Ovary (tissue), 9 donors: ENCODE results near the gene TAF13. TPM values are rescaled to one million over a fixed set of nuclear protein-coding genes. Genes with fewer than 3 reads are reported as not detected.
A peak's percentile ranks its signal among the peaks of the same experiment; 100 is the strongest.

Source experiments
- DNase-seq, 5 donors: peaks; one replicate each; pipeline ENCODE4 v3.0.0-alpha.2; 2019 to 2020
- H3K27ac ChIP-seq, 2 donors: fragments of 200-600 bp; one replicate each; pipeline versions ENCODE4 v1.5.1 to v1.8.0; 2019 to 2022
- H3K27me3 ChIP-seq: fragments of 200-600 bp; one replicate; pipeline ENCODE4 v1.8.0; 2022
- H3K36me3 ChIP-seq: fragments of 200-600 bp; sonication (generic); one replicate; pipeline ENCODE4 v1.5.1; 2019
- H3K4me1 ChIP-seq: one replicate; pipeline ENCODE4 v1.8.1; 2013; ENCODE audit warnings: mild to moderate bottlenecking, moderate library complexity; ENCODE audit not compliant: insufficient read depth
- H3K4me3 ChIP-seq: fragments of 200-600 bp; sonication (generic); one replicate; pipeline ENCODE4 v1.5.1; 2017
- H3K9me3 ChIP-seq, 2 donors: fragments of 200-600 bp in 1 of 2; sonication (generic) in 1 of 2; one replicate each; pipeline versions ENCODE4 v1.5.1 to v1.8.1; 2013 to 2019; ENCODE audit warnings: mild to moderate bottlenecking in 1 of 2, moderate library complexity in 1 of 2
- CTCF ChIP-seq, 3 donors: fragments of 450-650 bp in 2 of 3; fragments of 200-600 bp in 1 of 3; IDR thresholded peaks; one replicate each; pipeline versions ENCODE4 v1.5.1 to v1.8.0; 2016 to 2022; ENCODE audit warnings: antibody characterized with exemption in 3 of 3, mild to moderate bottlenecking in 1 of 3
- EP300 ChIP-seq: sonication (generic); formaldehyde crosslinking; IDR thresholded peaks from one replicate; pipeline ENCODE4 v1.6.1; 2017; ENCODE audit warnings: antibody characterized with exemption
- POLR2A ChIP-seq: fragments of 450-650 bp; IDR thresholded peaks from one replicate; pipeline ENCODE4 v1.6.1; 2017; ENCODE audit warnings: antibody characterized with exemption, mild to moderate bottlenecking, moderate library complexity
- WGBS, 3 donors: extraction: QIAGEN DNeasy Blood & Tissue Kit in 1 of 3; methylation state at CpG; one replicate each; pipeline versions ENCODE4 v1.1.5 to v1.1.7; 2013 to 2017; 5-methylcytosine and 5-hydroxymethylcytosine counted together
- intact Hi-C, 4 donors: fragments of 100-400 bp; cut with DNase I; formaldehyde crosslinking; loops; one replicate each; pipeline versions ENCODE4 v1.11.0 to v1.15.1; 2022 to 2023
- polyA plus RNA-seq, 2 donors: library from polyadenylated mRNA; stranded (reverse); fragments of 200-250 nt in 1 of 2; fragments of 350-450 nt in 1 of 2; fragmentation: Illumina TruSeq in 1 of 2; extraction: RNeasy Lipid Tissue Mini Kit (QIAGEN cat#74804) in 1 of 2; gene quantifications; one replicate each; pipeline ENCODE4 v1.2.3, GENCODE V29; 2013 to 2014
- total RNA-seq, 7 donors: library from RNA; depleted of rRNA in 2 of 7; stranded (reverse); fragments of >200 nt in 2 of 7; fragmentation: NEBNext Ultra II Directional in 3 of 7; extraction: Animal tissue kit (Norgen Biotek cat#: 25700) in 3 of 7; gene quantifications; one replicate each; pipeline versions ENCODE4 v1.1.0 to v1.2.4, GENCODE V29; 2016 to 2023
- donor health status: DM: no; HTN: no; CAD: no; lungs with moderate emphysema.
- donor health status: DM: no; HTN: no; CAD: no.
- donor health status: Bipolar disorder and iron deficiency.
- donor health status: DM: yes; HTN: yes; CAD: no.
- donor health status: DM: no; HTN: no; CAD: no.
- donor health status: DM: yes; HTN: yes; CAD: no.

The TAF13 gene
- total and polyA plus RNA-seq, 9 donors: 6.6 to 29.2 (median 19.5) TPM

GRCh38 chr1:109083923-109084322, 8.1 kb upstream of the TAF13 start:
- Histone ChIP-seq H3K4me1 (peaks cover 1% of the 10 kb centered on the region), H3K4me3 (no peak overlapping the region), H3K9me3 (no peaks in the 10 kb centered on the region), H3K27ac (no peak overlapping the region), H3K36me3 (no peaks in the 10 kb centered on the region), H3K27me3 (no peaks in the 10 kb centered on the region)
- WGBS, 3 donors: 51 to 61% (median 60%) methylated on average over 1 of the region's 1 CpG
- TF ChIP-seq CTCF (IDR thresholded peaks at IDR 0.05): no peak
- TF ChIP-seq EP300: no peak
- TF ChIP-seq POLR2A: no peak
- intact Hi-C loops: no loop called here
- DNase-seq: no peak

GRCh38 chr1:109083501-109083900, 7.7 kb upstream of the TAF13 start:
- H3K36me3 ChIP-seq: no peaks in the 10 kb centered on the region
- no peak overlapping the region for H3K4me3 ChIP-seq
- DNase-seq: peak in 3 of 5 donors; percentile 24 to 57 (median 37)
- no peaks in the 10 kb centered on the region for H3K27me3 ChIP-seq
- H3K27ac ChIP-seq: no peak overlapping the region
- TF ChIP-seq CTCF (IDR thresholded peaks at IDR 0.05) (no peak), POLR2A (no peak), EP300 (no peak)
- peaks cover 1% of the 10 kb centered on the region for H3K4me1 ChIP-seq
- intact Hi-C loops: no loop called here
- H3K9me3 ChIP-seq: no peaks in the 10 kb centered on the region
- 22 to 38% (median 29%) methylated on average over 3 of the region's 3 CpGs for WGBS, 3 donors

- Histone ChIP-seq H3K9me3 (no peaks in the 10 kb centered on the region), H3K4me1 (peaks cover 2% of the 10 kb centered on the region), H3K27me3 (no peaks in the 10 kb centered on the region), H3K36me3 (no peaks in the 10 kb centered on the region), H3K27ac (peak overlapping the region in 1 of 2 donors; percentile 28), H3K4me3 (no peak overlapping the region)
- no peak for DNase-seq
- TF ChIP-seq CTCF (IDR thresholded peaks at IDR 0.05) (no peak), POLR2A (no peak), EP300 (no peak)
- intact Hi-C loops: no loop called here
- WGBS, 3 donors: 78 to 82% (median 81%) methylated on average over 5 of the region's 5 CpGs
Measured at GRCh38 chr1:109080441-109081082, 4.8 kb upstream of the TAF13 start.

GRCh38 chr1:109079240-109079622, 3.4 kb upstream of the TAF13 start:
- intact Hi-C loops: loop anchor here in 1 of 4 donors (5.0 kb wide), 1 partner anchor 37 kb away; the partner anchor contains the start of gene WDR47
- WGBS, 3 donors: 88 to 93% (median 89%) methylated on average over 2 of the region's 2 CpGs

More at GRCh38 chr1:109079240-109079622, 3.4 kb upstream of the TAF13 start:
- no peak overlapping the region for H3K4me3 ChIP-seq
- no peak for DNase-seq
- peaks cover 2% of the 10 kb centered on the region for H3K4me1 ChIP-seq
- no peaks in the 10 kb centered on the region for H3K36me3 ChIP-seq
- H3K27ac ChIP-seq: peak overlapping the region in 1 of 2 donors; percentile 28
- TF ChIP-seq POLR2A (no peak), EP300 (no peak), CTCF (IDR thresholded peaks at IDR 0.05) (no peak)
- no peaks in the 10 kb centered on the region for H3K9me3 ChIP-seq
- no peaks in the 10 kb centered on the region for H3K27me3 ChIP-seq
